Gastroesophageal sphincter (tissue), 4 donors: Measurements from ENCODE around the gene HCN3. TPM values are rescaled to one million over a fixed set of nuclear protein-coding genes. Genes with fewer than 3 reads are reported as not detected.

Source experiments
- ATAC-seq: fragments of 150-250 bp; one replicate; pipeline ENCODE4 v1.9.1; 2016; ENCODE audit warnings: mild to moderate bottlenecking, moderate library complexity
- H3K27ac ChIP-seq, 4 donors: fragments of 200-600 bp; sonication (generic) in 3 of 4; 1 replicate in 3 of 4; 2 replicates in 1 of 4; pipeline ENCODE4 v1.5.1; 2016 to 2019
- H3K27me3 ChIP-seq: fragments of 200-600 bp; sonication (generic); one replicate; pipeline ENCODE4 v1.5.1; 2019
- H3K36me3 ChIP-seq, 2 donors: fragments of 200-600 bp; sonication (generic); one replicate each; pipeline ENCODE4 v1.5.1; 2019; ENCODE audit warnings: control low read depth in 1 of 2
- H3K4me1 ChIP-seq, 3 donors: fragments of 200-600 bp; sonication (generic); 1 replicate in 2 of 3; 2 replicates in 1 of 3; pipeline ENCODE4 v1.5.1; 2016 to 2019; ENCODE audit warnings: control low read depth in 2 of 3
- H3K4me3 ChIP-seq, 2 donors: fragments of 200-600 bp; sonication (generic); one replicate each; pipeline ENCODE4 v1.5.1; 2019; ENCODE audit warnings: mild to moderate bottlenecking in 1 of 2, moderate library complexity in 1 of 2
- H3K9me3 ChIP-seq, 3 donors: fragments of 200-600 bp; sonication (generic); one replicate each; pipeline ENCODE4 v1.5.1; 2017 to 2019; ENCODE audit warnings: control low read depth in 2 of 3
- EP300 ChIP-seq: sonication (generic); formaldehyde crosslinking; IDR thresholded peaks from one replicate; pipeline ENCODE4 v1.6.1; 2017; ENCODE audit warnings: antibody characterized with exemption, mild to moderate bottlenecking
- POLR2A ChIP-seq, 2 donors: fragments of 450-650 bp; IDR thresholded peaks; one replicate each; pipeline ENCODE4 v1.6.1; 2017; ENCODE audit warnings: antibody characterized with exemption in 2 of 2, mild to moderate bottlenecking in 2 of 2, moderate library complexity in 1 of 2
- POLR2AphosphoS5 ChIP-seq: sonication (generic); formaldehyde crosslinking; IDR thresholded peaks from one replicate; pipeline ENCODE4 v1.6.1; 2017; ENCODE audit warnings: antibody characterized with exemption
- WGBS, 2 donors: methylation state at CpG; one replicate each; pipeline ENCODE4 v1.1.5; 2018; ENCODE audit warnings: low coverage in 1 of 2; 5-methylcytosine and 5-hydroxymethylcytosine counted together
- total RNA-seq, 4 donors: library from RNA; depleted of rRNA; stranded (reverse); fragments of >200 nt; gene quantifications; one replicate each; pipeline ENCODE4 v1.1.0, GENCODE V29; 2016
- TF ChIP-seq, protein P1 (sequence below), 4 experiments: fragments of 200-600 bp in 2 of 4; fragments of 450-650 bp in 2 of 4; sonication (generic) in 1 of 4; IDR thresholded peaks; one replicate each; pipeline ENCODE4 v1.5.1; 2017 to 2019; ENCODE audit warnings: antibody characterized with exemption in 4 of 4, mild to moderate bottlenecking in 2 of 4, moderate library complexity in 2 of 4

HCN3 gene
- total RNA-seq, 4 donors from 2014 or later = 0.47 to 2.2 (median 1.6) TPM

DNA sequence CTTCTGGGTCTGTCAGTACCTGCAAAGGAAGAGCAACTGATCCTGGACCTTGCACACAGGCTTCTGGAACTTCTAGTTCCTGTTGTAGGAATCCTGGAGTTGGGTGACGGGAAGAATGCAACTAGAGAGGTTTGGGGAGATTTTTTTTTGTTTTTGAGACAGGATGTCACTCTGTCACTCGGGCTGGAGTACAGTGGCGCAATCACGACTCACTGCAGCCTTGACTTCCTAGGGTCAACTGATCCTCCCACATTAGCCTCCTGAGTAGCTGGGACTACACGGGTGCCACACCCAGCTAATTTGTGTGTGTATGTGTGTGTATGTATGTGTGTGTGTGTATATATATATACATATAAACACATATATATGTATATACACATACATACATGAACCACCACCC, 40.8 kb upstream of the HCN3 start:
- no peaks in the 10 kb centered on the region for H3K27me3 ChIP-seq

DNA sequence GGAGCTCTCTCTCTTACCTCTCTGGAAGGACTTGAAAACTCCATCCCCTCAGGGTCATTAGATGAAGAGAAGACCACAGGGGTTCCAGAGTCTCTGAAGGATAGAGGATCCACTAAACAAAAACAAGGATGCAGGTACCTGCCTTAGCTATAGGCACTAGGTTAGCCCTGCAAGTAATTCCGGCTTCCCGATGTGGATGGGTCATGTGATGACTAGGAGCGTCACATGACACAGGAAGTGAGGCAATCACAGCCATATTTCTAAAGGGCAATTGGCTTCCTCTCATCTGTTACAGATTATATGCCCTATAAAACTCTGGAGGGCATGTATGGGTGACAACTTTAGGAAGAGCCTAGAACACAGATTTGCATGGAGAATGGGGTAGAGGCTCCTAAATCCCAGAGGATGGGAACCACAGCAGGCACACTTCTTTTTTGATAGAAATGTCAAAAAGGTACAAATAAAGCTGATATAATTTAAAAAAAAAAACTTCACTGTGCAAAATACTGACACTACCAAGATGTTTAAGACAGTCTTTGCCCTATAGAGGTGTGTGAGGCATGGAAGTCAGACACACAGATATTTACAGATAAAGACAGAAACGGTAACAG, 36.1 kb upstream of the HCN3 start:
- peak overlapping the region; percentile 30 to 45 for H3K4me3 ChIP-seq
- WGBS, 2 donors = 14 to 19% methylated on average over 4 of the region's 4 CpGs
- no peak for ATAC-seq

More for the DNA sequence above, 40.8 kb upstream of the HCN3 start:
- Histone ChIP-seq H3K4me3 (no peak overlapping the region), H3K27ac (no peak overlapping the region), H3K9me3 (no peaks in the 10 kb centered on the region), H3K4me1 (peaks cover 2 to 33% (median 11%) of the 10 kb centered on the region in 3 donors), H3K36me3 (peaks cover 0 to 48% of the 10 kb centered on the region in 2 donors)
- TF ChIP-seq, protein P1, sequence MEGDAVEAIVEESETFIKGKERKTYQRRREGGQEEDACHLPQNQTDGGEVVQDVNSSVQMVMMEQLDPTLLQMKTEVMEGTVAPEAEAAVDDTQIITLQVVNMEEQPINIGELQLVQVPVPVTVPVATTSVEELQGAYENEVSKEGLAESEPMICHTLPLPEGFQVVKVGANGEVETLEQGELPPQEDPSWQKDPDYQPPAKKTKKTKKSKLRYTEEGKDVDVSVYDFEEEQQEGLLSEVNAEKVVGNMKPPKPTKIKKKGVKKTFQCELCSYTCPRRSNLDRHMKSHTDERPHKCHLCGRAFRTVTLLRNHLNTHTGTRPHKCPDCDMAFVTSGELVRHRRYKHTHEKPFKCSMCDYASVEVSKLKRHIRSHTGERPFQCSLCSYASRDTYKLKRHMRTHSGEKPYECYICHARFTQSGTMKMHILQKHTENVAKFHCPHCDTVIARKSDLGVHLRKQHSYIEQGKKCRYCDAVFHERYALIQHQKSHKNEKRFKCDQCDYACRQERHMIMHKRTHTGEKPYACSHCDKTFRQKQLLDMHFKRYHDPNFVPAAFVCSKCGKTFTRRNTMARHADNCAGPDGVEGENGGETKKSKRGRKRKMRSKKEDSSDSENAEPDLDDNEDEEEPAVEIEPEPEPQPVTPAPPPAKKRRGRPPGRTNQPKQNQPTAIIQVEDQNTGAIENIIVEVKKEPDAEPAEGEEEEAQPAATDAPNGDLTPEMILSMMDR (IDR thresholded peaks at IDR 0.05) = no peak
- no peak for TF ChIP-seq EP300
- no peak for TF ChIP-seq POLR2AphosphoS5
- TF ChIP-seq POLR2A (IDR thresholded peaks at IDR 0.05) = no peak
- no peak for ATAC-seq
- WGBS, 2 donors = 80% methylated on average over 4 of the region's 5 CpGs; no CpG with 5 or more reads in 1 of the 2 donors

DNA sequence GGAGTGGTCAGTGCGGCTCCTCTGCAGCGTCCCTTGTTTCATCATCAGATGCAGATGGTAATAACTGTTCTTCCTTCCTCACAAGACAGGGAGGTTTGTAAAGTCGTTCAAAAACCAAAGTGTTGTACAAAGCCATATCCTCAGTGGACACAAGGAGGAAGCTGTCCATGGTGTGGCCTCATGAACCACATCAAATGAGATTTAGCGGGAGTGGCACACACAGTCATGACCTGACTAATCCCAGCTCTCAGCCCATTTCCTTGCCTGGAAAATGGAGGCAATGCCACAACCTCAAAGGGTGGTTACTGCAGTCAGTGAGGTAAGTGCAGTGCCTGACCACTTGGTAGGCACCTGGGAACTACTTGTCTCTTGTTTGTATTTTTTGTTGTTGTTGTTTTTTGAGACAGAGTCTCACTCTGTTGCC, 35.4 kb upstream of the HCN3 start:
- Histone ChIP-seq H3K27ac (peak overlapping the region in 2 of 4 donors; percentile 4 to 89), H3K27me3 (no peaks in the 10 kb centered on the region), H3K36me3 (peaks cover 0 to 32% of the 10 kb centered on the region in 2 donors), H3K9me3 (no peaks in the 10 kb centered on the region), H3K4me1 (peaks cover 0 to 54% (median 15%) of the 10 kb centered on the region in 3 donors), H3K4me3 (no peak overlapping the region)
- ATAC-seq = no peak
- 0 to 58% methylated on average over 1 to 4 of the region's 4 CpGs for WGBS, 2 donors
- no peak for TF ChIP-seq POLR2A (IDR thresholded peaks at IDR 0.05)
- TF ChIP-seq EP300 = no peak
- TF ChIP-seq, protein P1 (IDR thresholded peaks at IDR 0.05) = no peak
- no peak for TF ChIP-seq POLR2AphosphoS5

More for the DNA sequence above, 36.1 kb upstream of the HCN3 start:
- Histone ChIP-seq H3K36me3 (peaks cover 0 to 38% of the 10 kb centered on the region in 2 donors), H3K27ac (peak overlapping the region in 2 of 4 donors; percentile 45 to 89), H3K27me3 (no peaks in the 10 kb centered on the region), H3K9me3 (no peaks in the 10 kb centered on the region), H3K4me1 (peaks cover 0 to 54% (median 15%) of the 10 kb centered on the region in 3 donors)
- TF ChIP-seq POLR2A (IDR thresholded peaks at IDR 0.05) = no peak

DNA sequence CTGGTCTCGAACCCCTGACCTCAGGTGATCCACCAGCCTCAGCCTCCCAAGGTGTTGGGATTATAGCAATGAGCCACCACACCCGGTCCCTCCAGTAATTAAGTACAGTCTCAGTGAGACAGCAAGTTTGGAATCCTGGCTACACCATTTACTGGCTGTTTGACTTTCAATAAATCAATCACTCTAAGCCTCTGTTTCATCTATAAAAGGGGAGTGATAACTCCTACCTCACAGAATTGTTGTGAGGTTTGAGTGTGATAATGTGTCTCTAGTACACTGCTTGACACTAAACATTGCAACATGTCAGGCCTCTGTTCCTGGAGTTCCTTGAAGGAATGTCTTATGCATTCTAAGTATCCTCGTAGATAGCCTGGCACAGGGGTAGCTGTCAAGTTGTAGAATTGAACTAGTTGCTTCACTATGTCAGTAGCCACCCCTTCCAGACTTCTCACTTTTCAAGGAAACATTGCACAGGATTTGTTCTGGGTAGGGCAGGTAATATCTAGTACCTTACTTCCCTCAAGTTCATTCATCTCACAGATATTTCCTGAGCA, 34.4 kb upstream of the HCN3 start:
- TF ChIP-seq, protein P1 (IDR thresholded peaks at IDR 0.05) = no peak
- TF ChIP-seq EP300 = no peak
- no peak for TF ChIP-seq POLR2AphosphoS5
- TF ChIP-seq POLR2A (IDR thresholded peaks at IDR 0.05) = no peak
- H3K4me1 ChIP-seq = peaks cover 0 to 54% (median 15%) of the 10 kb centered on the region in 3 donors
- no peaks in the 10 kb centered on the region for H3K27me3 ChIP-seq
- ATAC-seq = no peak
- 45 to 71% methylated on average over 2 of the region's 3 CpGs for WGBS, 2 donors
- H3K27ac ChIP-seq = peak overlapping the region; percentile 84 to 90 (median 88)
- H3K4me3 ChIP-seq = no peak overlapping the region
- H3K36me3 ChIP-seq = peaks cover 0 to 32% of the 10 kb centered on the region in 2 donors
- H3K9me3 ChIP-seq = no peaks in the 10 kb centered on the region

DNA sequence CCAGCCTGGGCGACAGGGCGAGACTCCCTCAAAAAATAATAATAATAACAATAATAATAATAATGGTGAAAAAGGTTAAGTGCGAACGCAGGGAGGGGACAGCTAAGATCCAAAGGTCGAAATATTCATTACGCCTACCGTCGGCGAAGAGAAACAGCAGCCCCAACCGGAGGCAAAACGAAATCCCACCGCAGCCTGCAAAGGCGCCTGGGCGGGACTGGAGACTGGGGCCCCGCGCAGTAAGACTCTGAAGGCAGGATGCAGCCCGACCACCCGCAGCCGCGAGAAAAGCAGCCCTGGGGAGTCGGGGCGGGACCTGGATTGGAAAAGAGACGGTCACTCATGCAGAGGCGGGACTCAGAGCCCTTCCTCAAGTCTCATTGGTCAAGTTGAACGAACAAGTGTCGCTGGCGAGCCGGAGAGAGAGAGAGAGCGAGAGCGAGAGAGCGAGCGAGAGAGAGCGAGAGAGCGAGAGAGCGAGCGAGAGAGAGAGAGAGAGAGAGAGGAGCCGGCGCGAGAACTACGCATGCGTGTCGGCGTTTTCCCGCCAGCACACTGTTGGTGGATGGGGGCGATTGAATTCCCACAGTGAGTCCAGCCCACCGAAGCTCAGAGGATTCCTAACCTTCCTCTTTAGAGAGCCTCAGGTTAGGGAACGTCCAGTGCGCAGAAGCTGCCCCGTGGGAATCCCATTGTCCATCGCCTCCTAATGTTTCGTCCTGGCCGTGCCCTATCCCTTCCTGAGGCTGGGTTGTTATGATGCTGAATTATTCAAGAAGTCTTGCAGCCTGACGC, 32.7 kb upstream of the HCN3 start:
- H3K27me3 ChIP-seq = no peaks in the 10 kb centered on the region
- TF ChIP-seq, protein P1 (IDR thresholded peaks at IDR 0.05) = peak in 3 of 4 experiments; percentile 29 to 94 (median 73)
- TF ChIP-seq POLR2AphosphoS5 (peak; percentile 94), EP300 (no peak), POLR2A (IDR thresholded peaks at IDR 0.05) (peak; percentile 71 to 92)
- peaks cover 0 to 28% of the 10 kb centered on the region in 2 donors for H3K36me3 ChIP-seq
- H3K27ac ChIP-seq = peak overlapping the region; percentile 84 to 90 (median 88)
- 0 to 1% methylated on average over 23 to 49 of the region's 53 CpGs for WGBS, 2 donors
- ATAC-seq = peak; percentile 96
- H3K4me3 ChIP-seq = peak overlapping the region; percentile 49 to 55
- no peaks in the 10 kb centered on the region for H3K9me3 ChIP-seq
- H3K4me1 ChIP-seq = peaks cover 0 to 54% (median 15%) of the 10 kb centered on the region in 3 donors
